Astrocyte (in vitro differentiated cells and primary cell): Measurements from ENCODE around the gene CD52. TPM values are rescaled to one million over a fixed set of nuclear protein-coding genes. Genes with fewer than 3 reads are reported as not detected.
A peak's percentile ranks its signal among the peaks of the same experiment; 100 is the strongest.

ENCODE experiments used
- DNase-seq: peaks from one replicate; pipeline ENCODE4 v3.0.0-alpha.2; 2010; ENCODE audit warnings: low read depth
- FAIRE-seq: peaks from 2 replicates; lab custom pipeline; 2011; peaks lifted over from hg19 to GRCh38; lab: Jason Lieb, UNC
- H2AFZ ChIP-seq: 2 replicates; pipeline ENCODE4 v1.6.0; 2012; ENCODE audit warnings: low read depth, low read length, inconsistent platforms
- H3K27ac ChIP-seq: 2 replicates; pipeline ENCODE4 v1.5.1; 2011; ENCODE audit warnings: low read depth, low read length, inconsistent platforms
- H3K27me3 ChIP-seq: 2 replicates; pipeline ENCODE4 v1.6.0; 2011; ENCODE audit warnings: low read length, inconsistent platforms; ENCODE audit not compliant: insufficient read depth
- H3K36me3 ChIP-seq: 2 replicates; pipeline ENCODE4 v1.5.1; 2011; ENCODE audit warnings: low read length, inconsistent platforms; ENCODE audit not compliant: insufficient read depth
- H3K4me1 ChIP-seq: 2 replicates; pipeline ENCODE4 v1.5.1; 2011; ENCODE audit warnings: low read length, inconsistent platforms; ENCODE audit not compliant: insufficient read depth
- H3K4me2 ChIP-seq: 2 replicates; pipeline ENCODE4 v1.6.0; 2012; ENCODE audit warnings: low read length, inconsistent platforms
- H3K4me3 ChIP-seq: 2 replicates; pipeline ENCODE4 v1.5.1; 2011; ENCODE audit warnings: low read depth, mild to moderate bottlenecking, low read length, inconsistent platforms; ENCODE audit not compliant: insufficient read depth
- H3K79me2 ChIP-seq: 2 replicates; pipeline ENCODE4 v1.6.0; 2012; ENCODE audit warnings: mild to moderate bottlenecking, low read length, inconsistent platforms; ENCODE audit not compliant: insufficient read depth
- H3K9ac ChIP-seq: 2 replicates; pipeline ENCODE4 v1.6.0; 2012; ENCODE audit warnings: mild to moderate bottlenecking, low read length, inconsistent platforms
- H3K9me3 ChIP-seq: 2 replicates; pipeline ENCODE4 v1.5.1; 2012; ENCODE audit warnings: low read depth, mild to moderate bottlenecking, low read length, inconsistent platforms; ENCODE audit not compliant: insufficient read depth
- H4K20me1 ChIP-seq: 2 replicates; pipeline ENCODE4 v1.6.0; 2012; ENCODE audit warnings: low read length, inconsistent platforms; ENCODE audit not compliant: insufficient read depth
- H3K27ac Mint-ChIP-seq: one replicate; pipeline ENCODE4 v1.8.0; 2021; ENCODE audit warnings: mild to moderate bottlenecking, mixed read lengths; ENCODE audit not compliant: unreplicated experiment
- H3K27me3 Mint-ChIP-seq: one replicate; pipeline ENCODE4 v1.8.0; 2021; ENCODE audit warnings: low read depth, mixed read lengths; ENCODE audit not compliant: unreplicated experiment
- H3K36me3 Mint-ChIP-seq: one replicate; pipeline ENCODE4 v1.8.0; 2021; ENCODE audit warnings: low read depth, mixed read lengths; ENCODE audit not compliant: unreplicated experiment
- H3K4me1 Mint-ChIP-seq: one replicate; pipeline ENCODE4 v1.8.0; 2021; ENCODE audit warnings: low read depth, mixed read lengths; ENCODE audit not compliant: unreplicated experiment
- H3K4me3 Mint-ChIP-seq: one replicate; pipeline ENCODE4 v1.8.0; 2021; ENCODE audit warnings: mild to moderate bottlenecking, moderate library complexity, mixed read lengths; ENCODE audit not compliant: unreplicated experiment
- H3K9me3 Mint-ChIP-seq: one replicate; pipeline ENCODE4 v1.8.0; 2021; ENCODE audit warnings: mild to moderate bottlenecking, mixed read lengths; ENCODE audit not compliant: unreplicated experiment
- EZH2 ChIP-seq: IDR thresholded peaks from 2 replicates; pipeline ENCODE4 v1.6.1; 2012; ENCODE audit warnings: mild to moderate bottlenecking, low read length, inconsistent platforms; ENCODE audit not compliant: insufficient read depth
- total RNA-seq: library from RNA; stranded (reverse); gene quantifications from 2 replicates; pipeline ENCODE4 v1.2.1, GENCODE V29; 2021
- TF ChIP-seq, protein P1 (sequence below): IDR thresholded peaks from 2 replicates; pipeline ENCODE4 v1.5.1; 2011; ENCODE audit warnings: low read depth, mild to moderate bottlenecking, inconsistent platforms, low read length, moderate library complexity; ENCODE audit not compliant: insufficient read depth

The CD52 gene
- total RNA-seq, 1 donor from 2014 or later = not detected

DNA sequence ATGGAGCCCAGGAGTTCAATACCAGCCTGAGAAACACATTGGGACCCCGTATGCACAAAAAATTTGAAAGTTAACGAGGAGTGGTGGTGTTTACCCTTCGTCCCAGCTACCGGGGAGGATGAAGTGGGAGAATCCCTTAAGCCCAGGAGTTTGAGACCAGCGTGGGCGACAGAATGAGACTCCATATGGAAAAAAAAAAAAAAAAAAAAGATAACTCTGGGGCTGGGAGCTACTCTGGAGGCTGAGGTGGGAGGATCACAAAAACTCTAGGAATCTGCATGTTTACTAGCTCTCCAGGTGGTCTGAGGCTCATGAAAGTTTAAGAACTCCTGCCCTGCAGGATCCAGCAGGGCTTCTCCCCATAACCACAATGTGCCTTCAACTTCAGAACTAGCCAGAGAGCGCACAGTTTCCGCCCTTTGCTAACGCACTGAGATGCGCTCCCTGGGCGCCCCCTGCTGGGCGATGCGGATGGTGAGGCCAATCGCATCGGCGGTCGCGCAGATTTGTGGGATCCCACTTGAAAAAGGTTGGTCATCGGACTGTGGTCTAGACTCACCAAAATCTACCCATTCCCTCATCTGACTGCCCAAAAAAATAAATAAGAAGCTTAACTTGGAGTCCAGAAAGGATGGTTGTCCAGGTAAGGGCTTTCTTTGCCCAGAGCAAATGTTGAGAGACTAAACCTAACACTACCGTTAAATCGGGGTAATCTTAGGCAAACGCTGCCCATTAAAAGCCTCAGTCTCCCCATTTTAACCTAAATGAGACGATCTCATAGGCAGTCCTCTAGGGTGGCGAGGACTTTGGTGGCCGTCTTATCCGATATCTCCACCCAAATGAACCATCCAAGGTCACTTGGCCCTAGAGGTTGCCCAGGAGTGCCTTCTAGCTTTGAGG is 46.0 kb downstream of the CD52 start:
- Histone ChIP-seq H3K9me3 (no peaks in the 10 kb centered on the region), H3K4me2 (no peak overlapping the region), H3K4me1 (peaks cover 4% of the 10 kb centered on the region), H2AFZ (no peak overlapping the region), H3K36me3 (no peaks in the 10 kb centered on the region), H3K9ac (no peak overlapping the region), H4K20me1 (no peaks in the 10 kb centered on the region), H3K27me3 (peaks cover 29% of the 10 kb centered on the region), H3K4me3 (no peak overlapping the region), H3K79me2 (no peaks in the 10 kb centered on the region), H3K27ac (no peak overlapping the region)
- H3K4me3 Mint-ChIP-seq = no peak overlapping the region
- DNase-seq = peak; percentile 42
- no peaks in the 10 kb centered on the region for H3K9me3 Mint-ChIP-seq
- peak; percentile 13 for FAIRE-seq
- H3K27ac Mint-ChIP-seq = no peak overlapping the region
- H3K36me3 Mint-ChIP-seq = no peaks in the 10 kb centered on the region
- peaks cover 66% of the 10 kb centered on the region for H3K27me3 Mint-ChIP-seq
- H3K4me1 Mint-ChIP-seq = no peaks in the 10 kb centered on the region
- TF ChIP-seq EZH2 = no peak
- TF ChIP-seq, protein P1, sequence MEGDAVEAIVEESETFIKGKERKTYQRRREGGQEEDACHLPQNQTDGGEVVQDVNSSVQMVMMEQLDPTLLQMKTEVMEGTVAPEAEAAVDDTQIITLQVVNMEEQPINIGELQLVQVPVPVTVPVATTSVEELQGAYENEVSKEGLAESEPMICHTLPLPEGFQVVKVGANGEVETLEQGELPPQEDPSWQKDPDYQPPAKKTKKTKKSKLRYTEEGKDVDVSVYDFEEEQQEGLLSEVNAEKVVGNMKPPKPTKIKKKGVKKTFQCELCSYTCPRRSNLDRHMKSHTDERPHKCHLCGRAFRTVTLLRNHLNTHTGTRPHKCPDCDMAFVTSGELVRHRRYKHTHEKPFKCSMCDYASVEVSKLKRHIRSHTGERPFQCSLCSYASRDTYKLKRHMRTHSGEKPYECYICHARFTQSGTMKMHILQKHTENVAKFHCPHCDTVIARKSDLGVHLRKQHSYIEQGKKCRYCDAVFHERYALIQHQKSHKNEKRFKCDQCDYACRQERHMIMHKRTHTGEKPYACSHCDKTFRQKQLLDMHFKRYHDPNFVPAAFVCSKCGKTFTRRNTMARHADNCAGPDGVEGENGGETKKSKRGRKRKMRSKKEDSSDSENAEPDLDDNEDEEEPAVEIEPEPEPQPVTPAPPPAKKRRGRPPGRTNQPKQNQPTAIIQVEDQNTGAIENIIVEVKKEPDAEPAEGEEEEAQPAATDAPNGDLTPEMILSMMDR = peak; percentile 95

- H3K4me3 Mint-ChIP-seq = no peak overlapping the region
- peaks cover 28% of the 10 kb centered on the region for H3K27me3 ChIP-seq
Observed at GRCh38 chr1:26364956-26365355, 47.2 kb downstream of the CD52 start.

More at GRCh38 chr1:26364956-26365355, 47.2 kb downstream of the CD52 start:
- H3K9me3 ChIP-seq = no peaks in the 10 kb centered on the region
- H3K27me3 Mint-ChIP-seq = peaks cover 57% of the 10 kb centered on the region
- H3K4me2 ChIP-seq = no peak overlapping the region
- H3K4me3 ChIP-seq = no peak overlapping the region
- H3K9ac ChIP-seq = no peak overlapping the region
- H2AFZ ChIP-seq = no peak overlapping the region
- no peaks in the 10 kb centered on the region for H3K4me1 Mint-ChIP-seq
- H3K9me3 Mint-ChIP-seq = no peaks in the 10 kb centered on the region
- no peaks in the 10 kb centered on the region for H4K20me1 ChIP-seq
- H3K4me1 ChIP-seq = peaks cover 3% of the 10 kb centered on the region
- no peaks in the 10 kb centered on the region for H3K79me2 ChIP-seq
- no peak for FAIRE-seq
- no peak for DNase-seq
- no peak for TF ChIP-seq EZH2
- TF ChIP-seq, protein P1 = no peak
- H3K36me3 ChIP-seq = no peaks in the 10 kb centered on the region
- H3K27ac Mint-ChIP-seq = no peak overlapping the region
- H3K36me3 Mint-ChIP-seq = no peaks in the 10 kb centered on the region
- H3K27ac ChIP-seq = no peak overlapping the region
